Karpas-422 (cell line): ENCODE data around the gene RASA1. TPM values are rescaled to one million over a fixed set of nuclear protein-coding genes. Genes with fewer than 3 reads are reported as not detected.
A peak's percentile ranks its signal among the peaks of the same experiment; 100 is the strongest.

Experiments
- DNase-seq: peaks from one replicate; pipeline ENCODE4 v3.0.0-alpha.2; 2015
- H2AFZ ChIP-seq: fragments of 200-600 bp; sonication (generic); 2 replicates; pipeline ENCODE4 v1.6.1; 2014; ENCODE audit warnings: antibody characterized with exemption, low read length, mixed read lengths
- H3K27ac ChIP-seq: fragments of 200-600 bp; sonication (generic); 2 replicates; pipeline ENCODE4 v1.5.1; 2014; ENCODE audit warnings: mild to moderate bottlenecking, low read length, moderate library complexity
- H3K27me3 ChIP-seq: fragments of 200-600 bp; sonication (generic); 2 replicates; pipeline ENCODE4 v1.6.1; 2014; ENCODE audit warnings: low read length, mixed read lengths
- H3K36me3 ChIP-seq: fragments of 200-600 bp; sonication (generic); 2 replicates; pipeline ENCODE4 v1.6.1; 2014; ENCODE audit warnings: low read length, mixed read lengths; ENCODE audit not compliant: insufficient read depth
- H3K4me1 ChIP-seq: fragments of 200-600 bp; sonication (generic); 2 replicates; pipeline ENCODE4 v1.6.1; 2014; ENCODE audit warnings: mild to moderate bottlenecking, low read length, mixed read lengths
- H3K4me2 ChIP-seq: fragments of 200-600 bp; sonication (generic); 2 replicates; pipeline ENCODE4 v1.6.1; 2014; ENCODE audit warnings: low read length, low read depth, mild to moderate bottlenecking; ENCODE audit not compliant: poor library complexity, severe bottlenecking
- H3K4me3 ChIP-seq: fragments of 200-600 bp; sonication (generic); 2 replicates; pipeline ENCODE4 v1.5.1; 2014; ENCODE audit warnings: mild to moderate bottlenecking, antibody characterized with exemption, low read length, mixed read lengths
- H3K79me2 ChIP-seq: fragments of 200-600 bp; sonication (generic); 2 replicates; pipeline ENCODE4 v1.6.1; 2014; ENCODE audit warnings: mild to moderate bottlenecking, low read length, mixed read lengths
- H3K9ac ChIP-seq: fragments of 200-600 bp; sonication (generic); 2 replicates; pipeline ENCODE4 v1.6.0; 2014; ENCODE audit warnings: low read length
- H3K9me2 ChIP-seq: fragments of 200-600 bp; sonication (generic), shearing (Covaris generic); replicated peaks from 2 replicates; pipeline ENCODE4 v1.6.0; 2014; ENCODE audit warnings: mild to moderate bottlenecking, low read length, moderate library complexity; ENCODE audit not compliant: insufficient read depth
- H3K9me3 ChIP-seq: fragments of 300-700, 200-600 bp; sonication (generic); 2 replicates; pipeline ENCODE4 v1.6.1; 2014; ENCODE audit warnings: low read length, mixed read lengths
- H4K20me1 ChIP-seq: fragments of 200-600 bp; sonication (generic); 2 replicates; pipeline ENCODE4 v1.6.1; 2014; ENCODE audit warnings: mild to moderate bottlenecking, antibody characterized with exemption, low read length, low read depth; ENCODE audit not compliant: insufficient read depth
- total RNA-seq: library from RNA; depleted of rRNA; stranded (reverse); fragments of >200 nt; shearing (Covaris generic); gene quantifications from 2 replicates; pipeline ENCODE4 v1.2.3, GENCODE V29; 2014; ENCODE audit warnings: low replicate concordance

RASA1 gene
- total RNA-seq, 1 experiment from 2014 or later: 26.3 TPM

GRCh38 chr5:87246061-87246460, 21.6 kb upstream of the RASA1 start:
- no peaks in the 10 kb centered on the region for H4K20me1 ChIP-seq
- H3K9ac ChIP-seq: no peak overlapping the region
- H3K79me2 ChIP-seq: no peaks in the 10 kb centered on the region
- H3K4me1 ChIP-seq: peaks cover 11% of the 10 kb centered on the region
- H3K36me3 ChIP-seq: no peaks in the 10 kb centered on the region
- no peak overlapping the region for H3K4me3 ChIP-seq
- no peak overlapping the region for H3K27ac ChIP-seq
- no peaks in the 10 kb centered on the region for H3K27me3 ChIP-seq
- no peak overlapping the region for H2AFZ ChIP-seq
- no peak for DNase-seq
- peak overlapping the region; percentile 10 for H3K4me2 ChIP-seq
- H3K9me3 ChIP-seq: no peaks in the 10 kb centered on the region
- H3K9me2 ChIP-seq: no peaks in the 10 kb centered on the region

- Histone ChIP-seq H3K27ac (no peak overlapping the region), H3K4me1 (no peaks in the 10 kb centered on the region), H3K4me3 (no peak overlapping the region), H3K36me3 (no peaks in the 10 kb centered on the region), H4K20me1 (no peaks in the 10 kb centered on the region), H3K4me2 (no peak overlapping the region), H3K9ac (no peak overlapping the region), H3K9me3 (no peaks in the 10 kb centered on the region), H2AFZ (no peak overlapping the region), H3K27me3 (no peaks in the 10 kb centered on the region), H3K79me2 (no peaks in the 10 kb centered on the region), H3K9me2 (no peaks in the 10 kb centered on the region)
- DNase-seq: no peak
Measured at GRCh38 chr5:87252283-87252605, 15.4 kb upstream of the RASA1 start.

- no peaks in the 10 kb centered on the region for H3K79me2 ChIP-seq
- no peaks in the 10 kb centered on the region for H3K9me3 ChIP-seq
- no peaks in the 10 kb centered on the region for H3K9me2 ChIP-seq
- peaks cover 3% of the 10 kb centered on the region; the same call in 1 of the 2 replicates for H3K4me1 ChIP-seq
- peak; percentile 48 for DNase-seq
- H3K27ac ChIP-seq: no peak overlapping the region
- H4K20me1 ChIP-seq: no peaks in the 10 kb centered on the region
- H3K9ac ChIP-seq: no peak overlapping the region
- H2AFZ ChIP-seq: no peak overlapping the region; the same call in 1 of the 2 replicates
- H3K27me3 ChIP-seq: no peaks in the 10 kb centered on the region
- H3K36me3 ChIP-seq: no peaks in the 10 kb centered on the region
- no peak overlapping the region for H3K4me3 ChIP-seq
- H3K4me2 ChIP-seq: no peak overlapping the region
Measured at GRCh38 chr5:87254035-87254434, 13.6 kb upstream of the RASA1 start.

- no peaks in the 10 kb centered on the region for H3K9me3 ChIP-seq
- no peaks in the 10 kb centered on the region for H3K79me2 ChIP-seq
- peaks cover 3% of the 10 kb centered on the region; the same call in 1 of the 2 replicates for H3K4me1 ChIP-seq
- no peak overlapping the region for H3K4me3 ChIP-seq
- H3K4me2 ChIP-seq: no peak overlapping the region
- H3K36me3 ChIP-seq: no peaks in the 10 kb centered on the region
- no peaks in the 10 kb centered on the region for H4K20me1 ChIP-seq
- H2AFZ ChIP-seq: no peak overlapping the region
- no peak for DNase-seq
- H3K9me2 ChIP-seq: no peaks in the 10 kb centered on the region
- H3K9ac ChIP-seq: no peak overlapping the region
- H3K27me3 ChIP-seq: no peaks in the 10 kb centered on the region
- H3K27ac ChIP-seq: no peak overlapping the region
Measured at GRCh38 chr5:87258507-87258906, 9.2 kb upstream of the RASA1 start.

- Histone ChIP-seq H3K9ac (no peak overlapping the region), H2AFZ (no peak overlapping the region; the same call in 1 of the 2 replicates), H3K4me2 (no peak overlapping the region)
Measured at GRCh38 chr5:87260604-87261192, 7.0 kb upstream of the RASA1 start.

GRCh38 chr5:87263498-87263897, 4.2 kb upstream of the RASA1 start:
- Histone ChIP-seq H3K79me2 (peaks cover 7% of the 10 kb centered on the region), H3K4me1 (peaks cover 9% of the 10 kb centered on the region), H2AFZ (no peak overlapping the region), H3K9me2 (no peaks in the 10 kb centered on the region), H3K27ac (no peak overlapping the region), H3K9ac (no peak overlapping the region), H3K4me3 (no peak overlapping the region), H3K27me3 (no peaks in the 10 kb centered on the region), H4K20me1 (no peaks in the 10 kb centered on the region), H3K9me3 (no peaks in the 10 kb centered on the region), H3K36me3 (no peaks in the 10 kb centered on the region), H3K4me2 (no peak overlapping the region)
- no peak for DNase-seq

More at GRCh38 chr5:87260604-87261192, 7.0 kb upstream of the RASA1 start:
- no peaks in the 10 kb centered on the region for H3K79me2 ChIP-seq
- no peak overlapping the region for H3K27ac ChIP-seq
- no peaks in the 10 kb centered on the region for H3K9me3 ChIP-seq
- no peak overlapping the region for H3K4me3 ChIP-seq
- no peaks in the 10 kb centered on the region for H3K9me2 ChIP-seq
- no peaks in the 10 kb centered on the region for H3K36me3 ChIP-seq
- H3K4me1 ChIP-seq: peaks cover 3% of the 10 kb centered on the region; the same call in 1 of the 2 replicates
- no peaks in the 10 kb centered on the region for H4K20me1 ChIP-seq
- no peak for DNase-seq
- no peaks in the 10 kb centered on the region for H3K27me3 ChIP-seq

- Histone ChIP-seq H3K79me2 (peaks cover 41% of the 10 kb centered on the region), H2AFZ (peak overlapping the region; percentile 90), H3K4me3 (peak overlapping the region; percentile 94), H3K4me1 (peaks cover 19% of the 10 kb centered on the region), H3K9me2 (no peaks in the 10 kb centered on the region), H3K4me2 (peak overlapping the region; percentile 68), H3K27me3 (no peaks in the 10 kb centered on the region), H3K9ac (peak overlapping the region; percentile 96), H4K20me1 (no peaks in the 10 kb centered on the region), H3K27ac (peak overlapping the region; percentile 76; the same call in 1 of the 2 replicates), H3K36me3 (no peaks in the 10 kb centered on the region), H3K9me3 (no peaks in the 10 kb centered on the region)
- DNase-seq: no peak
Measured at GRCh38 chr5:87266914-87267573, 639 bp upstream of the RASA1 start.

- peak overlapping the region; percentile 94 for H3K4me3 ChIP-seq
- H3K27me3 ChIP-seq: no peaks in the 10 kb centered on the region
- no peaks in the 10 kb centered on the region for H3K9me2 ChIP-seq
- H3K36me3 ChIP-seq: no peaks in the 10 kb centered on the region
- peak overlapping the region; percentile 90; the same call in 1 of the 2 replicates for H2AFZ ChIP-seq
- H3K4me2 ChIP-seq: peak overlapping the region; percentile 68
- peaks cover 54% of the 10 kb centered on the region for H3K79me2 ChIP-seq
- H3K9ac ChIP-seq: peak overlapping the region; percentile 96
- peaks cover 19% of the 10 kb centered on the region for H3K4me1 ChIP-seq
- no peak for DNase-seq
- no peaks in the 10 kb centered on the region for H4K20me1 ChIP-seq
- no peaks in the 10 kb centered on the region for H3K9me3 ChIP-seq
- peak overlapping the region; percentile 76 for H3K27ac ChIP-seq
Measured at GRCh38 chr5:87268126-87268969, 665 bp downstream of the RASA1 start.
